HepG2 (cell line): ENCODE data around the gene MTHFR. TPM values are rescaled to one million over a fixed set of nuclear protein-coding genes. Genes with fewer than 3 reads are reported as not detected.

ENCODE experiments used
- ARNTL ChIP-seq: sonication (generic); formaldehyde crosslinking; IDR thresholded peaks from 2 replicates; pipeline ENCODE4 v1.4.0; 2020; ENCODE audit warnings: mild to moderate bottlenecking, missing genetic modification reagents
- KLF15 ChIP-seq: sonication (generic); formaldehyde crosslinking; IDR thresholded peaks from 2 replicates; pipeline ENCODE4 v1.8.1; 2023; ENCODE audit warnings: borderline replicate concordance, mild to moderate bottlenecking, inconsistent platforms, missing genetic modification reagents, mixed read lengths
- MXI1 ChIP-seq: IDR thresholded peaks from 3 replicates; pipeline ENCODE4 v1.6.1; 2012; ENCODE audit warnings: low read depth, low read length, inconsistent platforms, borderline replicate concordance
- RBAK ChIP-seq: sonication (generic); formaldehyde crosslinking; IDR thresholded peaks from 2 replicates; pipeline ENCODE4 v1.5.1; 2020; ENCODE audit warnings: mild to moderate bottlenecking, missing genetic modification reagents
- ZBTB10 ChIP-seq: sonication (generic); formaldehyde crosslinking; IDR thresholded peaks from 2 replicates; pipeline ENCODE4 v1.4.0; 2020; ENCODE audit warnings: missing genetic modification reagents, borderline replicate concordance
- ZBTB25 ChIP-seq: IDR thresholded peaks from 2 replicates; pipeline ENCODE4 v1.6.1; 2018; ENCODE audit warnings: missing genetic modification reagents
- ZBTB40 ChIP-seq, 2 experiments: fragments of 450-650 bp in 1 of 2; sonication (generic) in 1 of 2; formaldehyde crosslinking in 1 of 2; IDR thresholded peaks; 2 replicates each; pipeline versions ENCODE4 v1.6.1 to v1.8.0; 2016 to 2022; ENCODE audit warnings: antibody characterized with exemption in 1 of 2, mild to moderate bottlenecking in 1 of 2, missing genetic modification reagents in 1 of 2
- ZNF670 ChIP-seq: sonication (generic); formaldehyde crosslinking; IDR thresholded peaks from 2 replicates; pipeline ENCODE4 v1.8.0; 2022; ENCODE audit warnings: mild to moderate bottlenecking, missing genetic modification reagents, borderline replicate concordance
- ZNF883 ChIP-seq: sonication (generic); formaldehyde crosslinking; IDR thresholded peaks from 2 replicates; pipeline ENCODE4 v1.5.1; 2020; ENCODE audit warnings: mild to moderate bottlenecking, missing genetic modification reagents; ENCODE audit errors: not compliant biosample characterization
- polyA plus RNA-seq, 8 experiments: library from polyadenylated mRNA; depleted of rRNA in 3 of 8; stranded (reverse) in 7 of 8; unstranded in 1 of 8; fragments of >200 nt; fragmentation: Illumina TruSeq in 4 of 8; extraction: Trizol in 4 of 8; gene quantifications; 2 replicates each; pipeline versions ENCODE4 v1.2.1 to v1.2.3, GENCODE V29; 2011 to 2016; ENCODE audit warnings: low read depth in 4 of 8, missing spikeins in 1 of 8, mixed read lengths in 1 of 8; ENCODE audit not compliant: insufficient read depth in 1 of 8
- total RNA-seq, 5 experiments: library from RNA; depleted of rRNA; stranded (reverse); fragments of >200 nt; fragmentation: Illumina TruSeq; extraction: Trizol; gene quantifications; 2 replicates each; pipeline ENCODE4 v1.2.3, GENCODE V29; 2016; ENCODE audit warnings: low read depth in 1 of 5
- TF ChIP-seq, protein P1 (sequence below): sonication (generic); formaldehyde crosslinking; IDR thresholded peaks from 2 replicates; pipeline ENCODE4 v1.5.0; 2020; ENCODE audit warnings: mild to moderate bottlenecking, missing genetic modification reagents
- TF ChIP-seq, protein P2 (sequence below): sonication (generic); formaldehyde crosslinking; IDR thresholded peaks from 2 replicates; pipeline ENCODE4 v1.5.1; 2020; ENCODE audit warnings: mild to moderate bottlenecking, missing genetic modification reagents, borderline replicate concordance

Gene MTHFR
- total and polyA plus RNA-seq, 2 of the 13 experiments (the other 11 are each of a cell fraction or from before 2014, with no cell fraction given) = 3.8 to 8.2 TPM

- TF ChIP-seq ZBTB40 (IDR thresholded peaks at IDR 0.05) = no peak
- no peak for TF ChIP-seq ZBTB40 (CRISPR knock-in tag; IDR thresholded peaks at IDR 0.05)
- TF ChIP-seq ARNTL (CRISPR knock-in tag) = peak; percentile 19; the same call in 1 of the 2 replicates
- TF ChIP-seq RBAK = no peak
- no peak for TF ChIP-seq ZNF670 (CRISPR knock-in tag)
- TF ChIP-seq ZBTB25 (CRISPR knock-in tag) = no peak
- TF ChIP-seq, protein P1, sequence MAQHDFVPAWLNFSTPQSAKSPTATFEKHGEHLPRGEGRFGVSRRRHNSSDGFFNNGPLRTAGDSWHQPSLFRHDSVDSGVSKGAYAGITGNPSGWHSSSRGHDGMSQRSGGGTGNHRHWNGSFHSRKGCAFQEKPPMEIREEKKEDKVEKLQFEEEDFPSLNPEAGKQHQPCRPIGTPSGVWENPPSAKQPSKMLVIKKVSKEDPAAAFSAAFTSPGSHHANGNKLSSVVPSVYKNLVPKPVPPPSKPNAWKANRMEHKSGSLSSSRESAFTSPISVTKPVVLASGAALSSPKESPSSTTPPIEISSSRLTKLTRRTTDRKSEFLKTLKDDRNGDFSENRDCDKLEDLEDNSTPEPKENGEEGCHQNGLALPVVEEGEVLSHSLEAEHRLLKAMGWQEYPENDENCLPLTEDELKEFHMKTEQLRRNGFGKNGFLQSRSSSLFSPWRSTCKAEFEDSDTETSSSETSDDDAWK = no peak
- no peak for TF ChIP-seq ZNF883
- TF ChIP-seq KLF15 (CRISPR knock-in tag) = 0 out of 2 replicates have a peak, but pooled peaks have one; percentile 38
- TF ChIP-seq, protein P2, sequence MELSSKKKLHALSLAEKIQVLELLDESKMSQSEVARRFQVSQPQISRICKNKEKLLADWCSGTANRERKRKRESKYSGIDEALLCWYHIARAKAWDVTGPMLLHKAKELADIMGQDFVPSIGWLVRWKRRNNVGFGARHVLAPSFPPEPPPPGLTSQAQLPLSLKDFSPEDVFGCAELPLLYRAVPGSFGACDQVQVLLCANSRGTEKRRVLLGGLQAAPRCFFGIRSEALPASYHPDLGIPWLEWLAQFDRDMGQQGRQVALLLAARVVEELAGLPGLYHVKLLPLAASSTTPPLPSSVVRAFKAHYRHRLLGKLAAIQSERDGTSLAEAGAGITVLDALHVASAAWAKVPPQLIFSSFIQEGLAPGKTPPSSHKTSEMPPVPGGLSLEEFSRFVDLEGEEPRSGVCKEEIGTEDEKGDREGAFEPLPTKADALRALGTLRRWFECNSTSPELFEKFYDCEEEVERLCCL (CRISPR knock-in tag) = 0 out of 2 replicates have a peak, but pooled peaks have one; percentile 59
- TF ChIP-seq MXI1 = peak; percentile 13; the same call in 1 of the 3 replicates
- no peak for TF ChIP-seq ZBTB10 (CRISPR knock-in tag)
These were observed 658 bp upstream of the MTHFR start (continued) for GRCh38 chr1:11806307-11806936.
